Neural cell (in vitro differentiated cells): ENCODE data around the gene KCNJ1. TPM values are rescaled to one million over a fixed set of nuclear protein-coding genes. Genes with fewer than 3 reads are reported as not detected.

ENCODE experiments used
- H2AFZ ChIP-seq: fragments of 200-600, 300-800 bp; sonication (generic), shearing (Covaris generic); 2 replicates; pipeline ENCODE4 v1.6.0; 2014; ENCODE audit warnings: low read depth, mild to moderate bottlenecking, antibody characterized with exemption, low read length, moderate library complexity
- H3F3A ChIP-seq: fragments of 200-600 bp; shearing (Covaris generic); 2 replicates; pipeline ENCODE4 v1.6.1; 2016; ENCODE audit warnings: mild to moderate bottlenecking, moderate library complexity, mixed read lengths, antibody characterized with exemption, low read length; ENCODE audit not compliant: insufficient read depth, poor library complexity, severe bottlenecking
- H3K27ac ChIP-seq: fragments of 200-600, 300-800 bp; sonication (generic), shearing (Covaris generic); 2 replicates; pipeline ENCODE4 v1.5.1; 2014; ENCODE audit warnings: mild to moderate bottlenecking, low read length, moderate library complexity
- H3K27me3 ChIP-seq: fragments of 300-800, 200-600 bp; sonication (generic), shearing (Covaris generic); 2 replicates; pipeline ENCODE4 v1.6.0; 2014; ENCODE audit warnings: mild to moderate bottlenecking, low read depth, low read length, moderate library complexity; ENCODE audit not compliant: insufficient read depth
- H3K36me3 ChIP-seq: fragments of 300-800, 200-600 bp; sonication (generic), shearing (Covaris generic); 2 replicates; pipeline ENCODE4 v1.5.1; 2014; ENCODE audit warnings: mild to moderate bottlenecking, antibody characterized with exemption, low read length, moderate library complexity; ENCODE audit not compliant: insufficient read depth
- H3K4me2 ChIP-seq: fragments of 300-800, 200-600 bp; sonication (generic), shearing (Covaris generic); 2 replicates; pipeline ENCODE4 v1.6.0; 2014; ENCODE audit warnings: mild to moderate bottlenecking, low read length
- H3K4me3 ChIP-seq: fragments of 300-800, 200-600 bp; sonication (generic), shearing (Covaris generic); 2 replicates; pipeline ENCODE4 v1.5.1; 2014; ENCODE audit warnings: mild to moderate bottlenecking, low read length, moderate library complexity
- H3K79me2 ChIP-seq: fragments of 200-600 bp; shearing (Covaris generic); replicated peaks from 2 replicates; pipeline ENCODE4 v1.6.0; 2014; ENCODE audit warnings: mild to moderate bottlenecking, low read length, moderate library complexity; ENCODE audit not compliant: insufficient read depth
- H3K9ac ChIP-seq: fragments of 300-800, 200-600 bp; sonication (generic), shearing (Covaris generic); 2 replicates; pipeline ENCODE4 v1.6.1; 2016; ENCODE audit warnings: mild to moderate bottlenecking, low read length, mixed read lengths
- H3K9me2 ChIP-seq: fragments of 200-600 bp; shearing (Covaris generic); 2 replicates; pipeline ENCODE4 v1.6.1; 2016; ENCODE audit warnings: mild to moderate bottlenecking, low read length, mixed read lengths; ENCODE audit not compliant: insufficient read depth
- H3K9me3 ChIP-seq: fragments of 200-600, 300-800 bp; sonication (generic), shearing (Covaris generic); 2 replicates; pipeline ENCODE4 v1.6.1; 2016; ENCODE audit warnings: mild to moderate bottlenecking, mixed run types, low read length, moderate library complexity, mixed read lengths
- H4K20me1 ChIP-seq: fragments of 200-600 bp; shearing (Covaris generic); 2 replicates; pipeline ENCODE4 v1.6.1; 2016; ENCODE audit warnings: mild to moderate bottlenecking, mixed run types; ENCODE audit not compliant: insufficient read depth
- MXI1 ChIP-seq: fragments of 450-650 bp; conservative IDR thresholded peaks from 2 replicates; pipeline ENCODE4 v1.6.1; 2014; ENCODE audit warnings: antibody characterized with exemption, mild to moderate bottlenecking; ENCODE audit not compliant: poor library complexity, severe bottlenecking
- SMC3 ChIP-seq: fragments of 450-650 bp; conservative IDR thresholded peaks from 2 replicates; pipeline ENCODE4 v1.6.1; 2014; ENCODE audit warnings: antibody characterized with exemption, mild to moderate bottlenecking, moderate library complexity; ENCODE audit not compliant: poor library complexity
- TAF1 ChIP-seq: IDR thresholded peaks from 2 replicates; pipeline ENCODE4 v1.6.1; 2012; ENCODE audit warnings: low read depth
- polyA plus RNA-seq: library from polyadenylated mRNA; depleted of rRNA; stranded (reverse); fragments of >200 nt; gene quantifications from 2 replicates; pipeline ENCODE4 v1.2.3, GENCODE V29; 2014
- TF ChIP-seq, protein P1 (sequence below): IDR thresholded peaks from 2 replicates; pipeline ENCODE4 v1.6.1; 2012; ENCODE audit warnings: borderline replicate concordance
- TF ChIP-seq, protein P2 (sequence below): fragments of 450-650 bp; IDR thresholded peaks from 2 replicates; pipeline ENCODE4 v1.5.1; 2014; ENCODE audit warnings: antibody characterized with exemption, mild to moderate bottlenecking, moderate library complexity; ENCODE audit not compliant: poor library complexity, severe bottlenecking

KCNJ1 gene
- polyA plus RNA-seq, 1 donor from 2014 or later: 0.22 TPM

- Histone ChIP-seq H3K4me2 (no peak overlapping the region), H3K36me3 (no peaks in the 10 kb centered on the region), H3F3A (no peaks in the 10 kb centered on the region), H3K9ac (no peak overlapping the region), H3K9me2 (no peaks in the 10 kb centered on the region), H3K79me2 (no peaks in the 10 kb centered on the region), H3K27ac (no peak overlapping the region), H3K4me3 (no peak overlapping the region), H3K27me3 (no peaks in the 10 kb centered on the region), H4K20me1 (no peaks in the 10 kb centered on the region), H2AFZ (no peak overlapping the region), H3K9me3 (no peaks in the 10 kb centered on the region)
- no peak for TF ChIP-seq TAF1
- no peak for TF ChIP-seq SMC3
- TF ChIP-seq, protein P1, sequence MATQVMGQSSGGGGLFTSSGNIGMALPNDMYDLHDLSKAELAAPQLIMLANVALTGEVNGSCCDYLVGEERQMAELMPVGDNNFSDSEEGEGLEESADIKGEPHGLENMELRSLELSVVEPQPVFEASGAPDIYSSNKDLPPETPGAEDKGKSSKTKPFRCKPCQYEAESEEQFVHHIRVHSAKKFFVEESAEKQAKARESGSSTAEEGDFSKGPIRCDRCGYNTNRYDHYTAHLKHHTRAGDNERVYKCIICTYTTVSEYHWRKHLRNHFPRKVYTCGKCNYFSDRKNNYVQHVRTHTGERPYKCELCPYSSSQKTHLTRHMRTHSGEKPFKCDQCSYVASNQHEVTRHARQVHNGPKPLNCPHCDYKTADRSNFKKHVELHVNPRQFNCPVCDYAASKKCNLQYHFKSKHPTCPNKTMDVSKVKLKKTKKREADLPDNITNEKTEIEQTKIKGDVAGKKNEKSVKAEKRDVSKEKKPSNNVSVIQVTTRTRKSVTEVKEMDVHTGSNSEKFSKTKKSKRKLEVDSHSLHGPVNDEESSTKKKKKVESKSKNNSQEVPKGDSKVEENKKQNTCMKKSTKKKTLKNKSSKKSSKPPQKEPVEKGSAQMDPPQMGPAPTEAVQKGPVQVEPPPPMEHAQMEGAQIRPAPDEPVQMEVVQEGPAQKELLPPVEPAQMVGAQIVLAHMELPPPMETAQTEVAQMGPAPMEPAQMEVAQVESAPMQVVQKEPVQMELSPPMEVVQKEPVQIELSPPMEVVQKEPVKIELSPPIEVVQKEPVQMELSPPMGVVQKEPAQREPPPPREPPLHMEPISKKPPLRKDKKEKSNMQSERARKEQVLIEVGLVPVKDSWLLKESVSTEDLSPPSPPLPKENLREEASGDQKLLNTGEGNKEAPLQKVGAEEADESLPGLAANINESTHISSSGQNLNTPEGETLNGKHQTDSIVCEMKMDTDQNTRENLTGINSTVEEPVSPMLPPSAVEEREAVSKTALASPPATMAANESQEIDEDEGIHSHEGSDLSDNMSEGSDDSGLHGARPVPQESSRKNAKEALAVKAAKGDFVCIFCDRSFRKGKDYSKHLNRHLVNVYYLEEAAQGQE: no peak
Measured at GRCh38 chr11:128860571-128861361, 6.3 kb downstream of the KCNJ1 start.

GRCh38 chr11:128859563-128860441 lies 7.3 kb downstream of the KCNJ1 start:
- Histone ChIP-seq H2AFZ (no peak overlapping the region), H3K27ac (no peak overlapping the region), H3F3A (no peaks in the 10 kb centered on the region), H3K4me3 (no peak overlapping the region), H3K27me3 (no peaks in the 10 kb centered on the region), H3K9me2 (no peaks in the 10 kb centered on the region), H3K9ac (no peak overlapping the region), H4K20me1 (no peaks in the 10 kb centered on the region), H3K36me3 (no peaks in the 10 kb centered on the region), H3K9me3 (no peaks in the 10 kb centered on the region), H3K79me2 (no peaks in the 10 kb centered on the region), H3K4me2 (no peak overlapping the region)
- TF ChIP-seq TAF1 (no peak), SMC3 (peak; percentile 25)
- TF ChIP-seq, protein P2, sequence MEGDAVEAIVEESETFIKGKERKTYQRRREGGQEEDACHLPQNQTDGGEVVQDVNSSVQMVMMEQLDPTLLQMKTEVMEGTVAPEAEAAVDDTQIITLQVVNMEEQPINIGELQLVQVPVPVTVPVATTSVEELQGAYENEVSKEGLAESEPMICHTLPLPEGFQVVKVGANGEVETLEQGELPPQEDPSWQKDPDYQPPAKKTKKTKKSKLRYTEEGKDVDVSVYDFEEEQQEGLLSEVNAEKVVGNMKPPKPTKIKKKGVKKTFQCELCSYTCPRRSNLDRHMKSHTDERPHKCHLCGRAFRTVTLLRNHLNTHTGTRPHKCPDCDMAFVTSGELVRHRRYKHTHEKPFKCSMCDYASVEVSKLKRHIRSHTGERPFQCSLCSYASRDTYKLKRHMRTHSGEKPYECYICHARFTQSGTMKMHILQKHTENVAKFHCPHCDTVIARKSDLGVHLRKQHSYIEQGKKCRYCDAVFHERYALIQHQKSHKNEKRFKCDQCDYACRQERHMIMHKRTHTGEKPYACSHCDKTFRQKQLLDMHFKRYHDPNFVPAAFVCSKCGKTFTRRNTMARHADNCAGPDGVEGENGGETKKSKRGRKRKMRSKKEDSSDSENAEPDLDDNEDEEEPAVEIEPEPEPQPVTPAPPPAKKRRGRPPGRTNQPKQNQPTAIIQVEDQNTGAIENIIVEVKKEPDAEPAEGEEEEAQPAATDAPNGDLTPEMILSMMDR: peak; percentile 50

GRCh38 chr11:128857341-128857740 lies 9.8 kb downstream of the KCNJ1 start:
- Histone ChIP-seq H3K9ac (no peak overlapping the region), H3K79me2 (no peaks in the 10 kb centered on the region)
- no peak for TF ChIP-seq MXI1

More at GRCh38 chr11:128857341-128857740, 9.8 kb downstream of the KCNJ1 start:
- Histone ChIP-seq H3K4me2 (no peak overlapping the region), H3K27me3 (no peaks in the 10 kb centered on the region), H3K9me2 (no peaks in the 10 kb centered on the region), H4K20me1 (no peaks in the 10 kb centered on the region), H3K9me3 (no peaks in the 10 kb centered on the region), H3K36me3 (no peaks in the 10 kb centered on the region), H3K4me3 (no peak overlapping the region), H3K27ac (no peak overlapping the region), H3F3A (no peaks in the 10 kb centered on the region), H2AFZ (no peak overlapping the region)
